Measurements from ENCODE around the gene FARP2.
A peak's percentile ranks its signal among the peaks of the same experiment; 100 is the strongest.

The FARP2 gene

DNA sequence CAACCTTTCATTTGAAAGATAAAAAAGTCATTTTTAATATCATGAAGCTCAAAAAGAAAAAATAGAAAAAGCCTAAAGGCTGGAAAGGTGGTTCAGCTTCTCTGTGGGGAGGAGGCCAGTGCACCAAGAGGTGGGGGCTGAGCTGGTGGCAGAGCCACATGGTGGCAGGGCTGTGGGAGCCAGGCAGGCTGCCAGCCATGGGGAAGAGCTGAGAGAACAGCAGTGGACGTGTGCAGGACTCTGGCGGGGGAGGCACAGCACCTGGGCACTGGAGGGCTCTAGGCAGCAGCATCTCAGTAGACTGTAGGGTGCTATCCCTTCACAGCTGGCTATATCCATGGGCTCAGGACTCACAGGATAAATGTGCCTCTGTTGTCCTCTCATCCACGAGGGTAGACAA, 104.5 kb downstream of the FARP2 start:
- FAIRE-seq, result no peak

GRCh38 chr2:241461693-241462677, 105.9 kb downstream of the FARP2 start:
- FAIRE-seq, result peak; percentile 45

- no peak for FAIRE-seq
Measured at GRCh38 chr2:241463276-241464135, 107.4 kb downstream of the FARP2 start.

- no peak for FAIRE-seq
Measured at GRCh38 chr2:241465543-241465942, 109.5 kb downstream of the FARP2 start.

GRCh38 chr2:241466230-241466629, 110.1 kb downstream of the FARP2 start:
- no peak for FAIRE-seq

GRCh38 chr2:241467777-241468475, 111.8 kb downstream of the FARP2 start:
- FAIRE-seq, result no peak

DNA sequence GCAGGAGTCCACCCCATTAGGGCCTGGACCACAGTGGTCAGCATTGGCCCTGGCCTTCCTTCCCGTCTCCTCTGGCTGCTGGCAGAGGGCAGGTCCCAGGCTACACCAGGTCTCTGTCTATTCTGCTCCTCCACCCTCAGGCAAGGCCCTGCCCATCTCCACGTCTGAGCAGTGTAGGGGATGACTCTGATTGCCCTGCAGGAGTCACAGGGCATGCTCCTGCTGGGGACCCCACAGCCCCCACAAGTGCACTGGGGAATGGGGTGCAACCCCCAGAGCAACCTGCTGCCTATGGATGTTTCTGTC, 112.3 kb downstream of the FARP2 start:
- no peak for FAIRE-seq

DNA sequence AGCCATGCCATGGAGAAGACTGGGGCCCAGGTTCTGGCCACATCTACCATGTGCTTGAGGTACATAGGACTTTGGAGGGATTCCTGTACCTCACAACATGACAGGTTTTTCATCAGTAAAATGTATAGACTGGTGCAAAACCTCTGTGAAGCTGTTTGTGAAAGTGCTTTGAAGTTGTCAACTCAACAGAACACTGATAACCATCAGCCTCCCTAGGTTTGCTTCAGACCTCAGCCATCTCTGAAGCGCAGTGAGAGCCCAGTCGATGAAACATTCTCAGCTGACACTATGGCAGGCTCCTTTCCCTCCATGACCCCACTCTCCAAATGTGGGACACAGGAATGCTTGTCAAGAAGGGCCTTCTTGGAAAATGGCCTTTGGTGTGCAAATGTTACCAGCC, 113.7 kb downstream of the FARP2 start:
- no peak for FAIRE-seq

DNA sequence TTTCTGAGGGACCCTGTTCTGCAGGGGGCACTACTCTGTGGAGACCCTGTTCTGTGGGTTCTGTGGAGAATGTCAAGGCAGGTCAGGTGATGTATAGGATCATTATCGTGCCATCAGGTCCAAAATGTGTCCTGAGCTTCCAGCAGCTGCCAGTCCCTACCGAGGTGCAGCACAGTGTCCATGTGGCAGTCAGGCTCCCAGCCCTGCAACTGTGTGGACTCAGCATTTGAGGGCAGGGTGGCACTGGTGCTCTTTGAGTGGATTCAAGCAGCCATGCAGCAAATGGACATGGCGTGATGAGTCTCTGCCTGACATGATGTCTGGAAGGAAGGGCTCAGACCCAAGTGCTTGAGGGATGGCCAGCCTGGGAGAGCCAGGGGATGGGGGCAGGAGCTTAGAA, 117.3 kb downstream of the FARP2 start:
- no peak for FAIRE-seq

DNA sequence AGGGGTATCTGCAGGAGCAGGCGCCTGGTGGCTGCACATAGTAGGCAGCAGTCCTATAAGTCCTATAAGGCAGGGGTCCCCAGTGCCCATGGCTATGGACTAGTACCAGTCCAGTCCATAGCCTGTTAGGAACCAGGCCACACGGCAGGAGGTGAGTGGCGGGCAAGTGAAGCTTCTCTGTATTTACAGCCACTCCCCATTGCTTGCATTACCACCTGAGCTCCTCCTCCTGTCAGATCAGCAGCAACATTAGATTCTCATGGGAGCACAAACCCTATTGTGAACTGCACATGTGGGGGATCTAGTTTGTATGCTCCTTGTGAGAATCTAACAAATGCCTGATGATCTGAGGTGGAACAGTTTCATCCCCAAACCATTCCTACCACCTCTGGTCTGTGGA, 119.2 kb downstream of the FARP2 start:
- FAIRE-seq, result no peak

DNA sequence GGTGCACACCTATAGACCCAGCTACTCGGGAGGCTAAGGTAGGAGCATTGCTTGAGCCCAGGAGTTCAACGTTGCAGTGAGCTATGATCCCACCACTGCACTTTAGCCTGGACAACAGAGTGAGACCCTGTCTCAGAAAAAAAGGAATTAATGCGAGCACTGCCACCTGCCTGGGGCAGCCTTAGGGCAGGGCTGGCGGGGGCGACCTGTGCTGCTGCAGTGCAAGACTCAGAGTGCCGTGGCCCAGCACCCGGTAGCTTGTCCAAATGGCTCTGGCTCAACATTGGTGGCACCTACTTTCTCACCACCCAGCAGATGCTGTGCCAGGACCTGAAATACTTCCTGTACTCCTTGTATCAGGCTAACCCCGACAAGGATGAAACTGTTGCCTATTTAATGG, 122.1 kb downstream of the FARP2 start:
- no peak for FAIRE-seq

- FAIRE-seq, result no peak
Measured at GRCh38 chr2:241479026-241479898, 123.2 kb downstream of the FARP2 start.

- FAIRE-seq, result no peak
Measured at GRCh38 chr2:241481687-241482086, 125.6 kb downstream of the FARP2 start.

DNA sequence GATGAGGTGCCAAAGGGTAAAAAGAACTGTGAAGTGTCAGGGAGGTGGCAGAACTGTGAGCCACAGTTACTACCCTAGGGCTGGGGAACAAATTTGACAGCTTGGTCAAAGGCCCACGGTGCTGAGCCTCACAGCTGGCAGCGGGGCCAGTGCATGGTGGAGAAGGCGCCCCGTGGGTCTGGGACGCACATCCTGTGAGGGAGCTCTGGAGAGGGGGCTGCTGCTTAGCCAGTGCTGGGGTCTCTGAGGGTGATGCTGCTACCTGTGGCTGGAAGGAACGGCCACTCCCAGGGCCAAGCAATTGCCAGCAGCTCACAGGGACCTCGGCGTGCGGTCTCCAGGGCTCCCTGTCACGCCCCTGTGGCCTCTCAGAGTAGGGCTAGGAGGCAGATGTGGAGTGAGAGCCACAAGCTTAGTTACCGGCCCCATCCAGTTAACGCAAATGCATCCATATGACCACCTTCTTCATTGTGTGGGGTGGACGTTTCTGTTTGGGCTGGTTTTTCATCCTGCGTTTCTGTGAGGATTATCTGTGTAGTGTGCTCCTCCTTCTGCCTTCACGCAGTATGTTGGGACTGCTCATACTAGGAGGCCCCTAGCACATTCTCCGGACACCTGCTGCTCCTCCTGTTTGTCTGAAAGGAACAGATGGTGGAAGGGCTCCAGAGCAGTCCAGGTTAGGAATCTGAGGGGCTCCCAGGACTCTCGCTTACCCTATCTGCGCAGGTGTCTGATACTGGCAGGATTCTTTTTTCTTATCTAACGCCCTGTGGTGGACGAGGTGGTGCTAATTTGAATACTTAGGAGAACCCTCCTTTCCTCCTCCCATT, 126.3 kb downstream of the FARP2 start:
- FAIRE-seq, result no peak

DNA sequence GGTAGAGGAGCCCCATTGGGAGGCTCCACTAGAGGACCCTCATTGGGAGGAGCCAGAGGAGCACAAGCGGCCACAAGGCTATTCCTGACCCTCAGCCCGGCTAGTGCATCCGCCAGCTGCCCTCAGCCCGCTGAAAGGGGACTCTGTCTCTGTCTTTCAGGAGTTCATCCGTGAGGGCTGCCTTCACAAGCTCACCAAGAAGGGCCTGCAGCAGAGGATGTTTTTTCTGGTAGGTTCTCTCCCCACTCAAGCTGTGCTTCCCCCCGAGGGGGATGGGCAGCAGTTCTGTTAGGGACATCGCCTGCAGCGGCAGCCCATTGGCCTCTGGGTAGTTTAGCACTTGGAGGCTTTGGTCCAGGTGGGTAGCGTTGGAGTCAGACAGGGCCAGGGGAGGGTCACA, 127.2 kb downstream of the FARP2 start:
- no peak for FAIRE-seq

- FAIRE-seq, result no peak
Measured at GRCh38 chr2:241485172-241485911, 129.3 kb downstream of the FARP2 start.

DNA sequence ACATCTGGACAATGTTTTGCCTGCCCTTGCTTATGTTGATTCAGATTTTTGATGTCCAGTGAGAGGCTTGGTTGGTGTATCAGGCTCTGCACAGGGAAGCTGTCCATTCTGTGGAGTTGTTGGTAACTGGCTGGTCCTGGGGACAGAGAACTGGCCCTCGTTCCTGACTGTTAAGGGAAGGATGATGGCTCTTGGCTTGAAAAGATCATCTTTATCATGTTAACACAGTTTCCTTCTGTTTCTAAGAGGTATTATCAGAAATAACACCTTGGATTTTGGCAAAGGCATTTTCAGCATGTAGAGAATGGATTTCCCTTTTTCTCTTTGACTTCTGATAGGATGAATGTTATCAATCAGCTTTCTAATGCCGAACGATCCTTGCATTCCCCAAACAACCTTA, 133.0 kb downstream of the FARP2 start:
- FAIRE-seq, result no peak

DNA sequence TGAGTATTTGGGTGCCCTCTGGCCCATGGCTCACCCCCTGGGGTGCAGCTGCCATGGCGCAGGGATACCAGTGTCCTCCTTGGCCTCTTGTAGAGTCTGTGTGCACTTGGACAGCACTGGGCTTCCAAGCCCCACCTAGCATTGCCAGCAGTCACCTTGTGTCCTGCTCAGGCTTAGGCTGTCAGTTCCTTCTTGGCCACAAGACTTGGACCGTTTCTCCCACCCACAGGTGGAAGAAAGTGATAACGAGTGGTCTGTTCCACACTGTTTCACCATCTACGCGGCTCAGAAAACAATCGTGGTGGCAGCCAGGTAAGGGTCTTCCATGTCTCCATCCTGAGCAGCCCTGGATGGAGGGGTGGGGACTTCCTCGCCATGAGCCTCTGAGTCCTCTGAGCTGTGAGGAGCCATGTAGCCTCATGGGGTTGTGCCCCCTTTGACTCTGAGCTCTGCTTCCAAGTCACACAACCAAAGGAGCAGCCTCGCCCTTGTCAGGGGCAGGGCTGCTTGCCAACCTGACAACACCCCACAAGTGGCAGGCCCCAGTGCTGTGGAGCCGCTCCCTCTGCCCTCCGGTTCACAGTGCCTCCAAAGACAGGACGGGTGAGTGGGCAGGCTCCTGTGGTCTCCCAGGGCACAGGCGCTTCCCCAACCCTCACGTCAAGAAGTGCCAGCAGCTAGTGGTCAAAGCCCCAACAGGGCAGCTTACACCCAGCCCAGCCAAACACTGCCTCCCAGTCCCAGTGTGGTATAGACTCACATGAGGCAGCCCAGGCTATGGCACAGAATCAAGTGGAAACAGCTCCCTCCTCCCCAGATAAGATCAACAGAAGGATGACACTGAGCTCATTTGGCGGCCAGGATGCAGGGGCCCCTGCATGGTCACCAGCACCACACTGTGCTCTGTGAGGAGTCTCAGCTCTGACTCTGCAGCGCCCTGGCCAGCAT, 133.9 kb downstream of the FARP2 start:
- no peak for FAIRE-seq

- no peak for FAIRE-seq
Measured at GRCh38 chr2:241490825-241491506, 134.9 kb downstream of the FARP2 start.

Measured in islet of Langerhans (tissue), 1 donor.